ENCODE data around the gene DSP.

GRCh38 chr6:7544597-7544996, 3.1 kb downstream of the DSP start:
- TF ChIP-seq CTCF (IDR thresholded peaks at IDR 0.05 in 2 of 3, conservative IDR thresholded peaks at IDR 0.05 in 1 of 3; ENCODE audit: control insufficient read depth in 2 of 3, extremely low read depth in 1 of 3, insufficient read depth in 1 of 3, low read depth in 3 of 3, low read length in 3 of 3) (no peak), YY1 (IDR thresholded peaks at IDR 0.05; ENCODE audit: low read depth, low read length) (no peak), SIN3A (IDR thresholded peaks at IDR 0.05; ENCODE audit: low read depth, low read length) (no peak)
- TF ChIP-seq, protein P1, sequence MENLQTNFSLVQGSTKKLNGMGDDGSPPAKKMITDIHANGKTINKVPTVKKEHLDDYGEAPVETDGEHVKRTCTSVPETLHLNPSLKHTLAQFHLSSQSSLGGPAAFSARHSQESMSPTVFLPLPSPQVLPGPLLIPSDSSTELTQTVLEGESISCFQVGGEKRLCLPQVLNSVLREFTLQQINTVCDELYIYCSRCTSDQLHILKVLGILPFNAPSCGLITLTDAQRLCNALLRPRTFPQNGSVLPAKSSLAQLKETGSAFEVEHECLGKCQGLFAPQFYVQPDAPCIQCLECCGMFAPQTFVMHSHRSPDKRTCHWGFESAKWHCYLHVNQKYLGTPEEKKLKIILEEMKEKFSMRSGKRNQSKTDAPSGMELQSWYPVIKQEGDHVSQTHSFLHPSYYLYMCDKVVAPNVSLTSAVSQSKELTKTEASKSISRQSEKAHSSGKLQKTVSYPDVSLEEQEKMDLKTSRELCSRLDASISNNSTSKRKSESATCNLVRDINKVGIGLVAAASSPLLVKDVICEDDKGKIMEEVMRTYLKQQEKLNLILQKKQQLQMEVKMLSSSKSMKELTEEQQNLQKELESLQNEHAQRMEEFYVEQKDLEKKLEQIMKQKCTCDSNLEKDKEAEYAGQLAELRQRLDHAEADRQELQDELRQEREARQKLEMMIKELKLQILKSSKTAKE (IDR thresholded peaks at IDR 0.05; ENCODE audit: low read depth, poor library complexity, severe bottlenecking), result no peak
